ENCODE data around the gene PAK4. TPM values are rescaled to one million over a fixed set of nuclear protein-coding genes. Genes with fewer than 3 reads are reported as not detected.
A peak's percentile ranks its signal among the peaks of the same experiment; 100 is the strongest.

The PAK4 gene
- total and polyA plus RNA-seq, 2 of the 13 experiments (the other 11 are each of a cell fraction or from before 2014, with no cell fraction given), result 9.5 to 17.8 TPM

DNA sequence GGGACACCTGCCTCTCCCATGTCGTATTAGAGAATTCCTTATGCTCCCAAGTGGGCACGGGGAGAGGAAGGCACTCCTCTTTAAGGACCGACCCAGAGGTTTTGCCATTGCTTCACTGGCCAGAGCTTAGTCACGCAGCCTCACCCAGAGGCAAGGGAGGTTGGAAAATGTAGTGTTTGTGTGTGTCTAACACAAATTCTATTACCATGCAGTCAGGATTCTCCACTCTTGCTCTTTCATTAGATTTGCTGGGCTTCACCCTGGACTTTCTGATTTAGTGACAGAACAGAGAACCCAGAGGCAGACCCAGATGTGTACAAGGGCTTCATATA, 56.6 kb downstream of the PAK4 start:
- BruUV-seq (replicated peaks), result no TSS peak
- ATAC-seq, result peak; percentile 8; the same call in 2 of the 3 replicates

More for the DNA sequence above, 56.6 kb downstream of the PAK4 start:
- Histone ChIP-seq H3K4me3 (replicated peaks in 1 of 3; ENCODE audit: insufficient read depth in 1 of 3, low read depth in 2 of 3, low read length in 3 of 3) (no peak overlapping the region), H3K4me1 (ENCODE audit: insufficient read depth, low read length) (peaks cover 16% of the 10 kb centered on the region), H4K20me1 (ENCODE audit: insufficient read depth, low read length) (no peaks in the 10 kb centered on the region), H3K36me3 (replicated peaks in 1 of 2; ENCODE audit: control insufficient read depth in 1 of 2, insufficient read depth in 2 of 2, low read length in 2 of 2) (peaks cover 2 to 12% of the 10 kb centered on the region in 2 experiments; a peak in 3 of 5 replicates), H3K27me3 (ENCODE audit: control insufficient read depth in 1 of 2, insufficient read depth in 2 of 2, low read length in 2 of 2) (no peaks in the 10 kb centered on the region; a peak in 1 of 5 replicates), H3K4me2 (ENCODE audit: low read depth, low read length) (no peak overlapping the region), H3K9ac (ENCODE audit: insufficient read depth, low read depth, low read length) (no peak overlapping the region), H3K9me3 (ENCODE audit: low read length) (no peaks in the 10 kb centered on the region), H3K79me2 (ENCODE audit: insufficient read depth, low read length) (no peaks in the 10 kb centered on the region), H3K27ac (ENCODE audit: extremely low read length, insufficient read depth, low read length) (no peak overlapping the region), H2AFZ (ENCODE audit: low read length) (no peak overlapping the region)
- ChIA-PET CTCF (ENCODE audit: low intra/inter-chr PET ratio, low total read pairs) (no interaction called here), POLR2A (no interaction called here)
- DNase-seq (ENCODE audit: low spot score) (no peak), FAIRE-seq (no peak)
- in situ Hi-C loops (cut with HindIII; ENCODE audit: extremely low pct_ligation_motif_present, low pct_unique_long_range_greater_than_20kb), result loop anchor here (5.0 kb wide), 1 partner anchor 60 kb away; no protein-coding TSS in a partner anchor
- 61% methylated on average over 4 of the region's 4 CpGs for WGBS (ENCODE audit: low lambda C conversion rate)
- TF ChIP-seq ZBTB1 (CRISPR knock-in tag; IDR thresholded peaks at IDR 0.05; ENCODE audit: borderline replicate concordance) (no peak), ZZZ3 (CRISPR knock-in tag; IDR thresholded peaks at IDR 0.05; ENCODE audit: borderline replicate concordance) (no peak), EHMT2 (IDR thresholded peaks at IDR 0.05; ENCODE audit: borderline replicate concordance, low read depth, low read length) (no peak), CHCHD3 (CRISPR knock-in tag; IDR thresholded peaks at IDR 0.05) (no peak), NFRKB (IDR thresholded peaks at IDR 0.05) (no peak), SKI (IDR thresholded peaks at IDR 0.05; ENCODE audit: partially characterized antibody) (no peak), DRAP1 (CRISPR knock-in tag; IDR thresholded peaks at IDR 0.05) (no peak), HIC2 (CRISPR knock-in tag; IDR thresholded peaks at IDR 0.05; ENCODE audit: low read depth) (no peak), AGO1 (IDR thresholded peaks at IDR 0.05; ENCODE audit: low read depth, low read length, poor library complexity, severe bottlenecking) (no peak), ZNF724P (CRISPR knock-in tag; IDR thresholded peaks at IDR 0.05; ENCODE audit: borderline replicate concordance) (no peak), NKX3-1 (CRISPR knock-in tag; IDR thresholded peaks at IDR 0.05) (no peak), POLR2A (IDR thresholded peaks at IDR 0.05; ENCODE audit: insufficient read depth in 1 of 2, low read depth in 2 of 2, low read length in 2 of 2) (no peak), SIN3B (IDR thresholded peaks at IDR 0.05; ENCODE audit: low read length) (no peak), IKZF5 (CRISPR knock-in tag; IDR thresholded peaks at IDR 0.05) (no peak), SMYD3 (CRISPR knock-in tag; IDR thresholded peaks at IDR 0.05) (no peak), ZFP36L2 (CRISPR knock-in tag; IDR thresholded peaks at IDR 0.05) (no peak), MIER3 (CRISPR knock-in tag; IDR thresholded peaks at IDR 0.05; ENCODE audit: borderline replicate concordance) (no peak)
- TF ChIP-seq, protein P1, sequence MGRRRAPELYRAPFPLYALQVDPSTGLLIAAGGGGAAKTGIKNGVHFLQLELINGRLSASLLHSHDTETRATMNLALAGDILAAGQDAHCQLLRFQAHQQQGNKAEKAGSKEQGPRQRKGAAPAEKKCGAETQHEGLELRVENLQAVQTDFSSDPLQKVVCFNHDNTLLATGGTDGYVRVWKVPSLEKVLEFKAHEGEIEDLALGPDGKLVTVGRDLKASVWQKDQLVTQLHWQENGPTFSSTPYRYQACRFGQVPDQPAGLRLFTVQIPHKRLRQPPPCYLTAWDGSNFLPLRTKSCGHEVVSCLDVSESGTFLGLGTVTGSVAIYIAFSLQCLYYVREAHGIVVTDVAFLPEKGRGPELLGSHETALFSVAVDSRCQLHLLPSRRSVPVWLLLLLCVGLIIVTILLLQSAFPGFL (CRISPR knock-in tag; IDR thresholded peaks at IDR 0.05), result no peak
- TF ChIP-seq, protein P2, sequence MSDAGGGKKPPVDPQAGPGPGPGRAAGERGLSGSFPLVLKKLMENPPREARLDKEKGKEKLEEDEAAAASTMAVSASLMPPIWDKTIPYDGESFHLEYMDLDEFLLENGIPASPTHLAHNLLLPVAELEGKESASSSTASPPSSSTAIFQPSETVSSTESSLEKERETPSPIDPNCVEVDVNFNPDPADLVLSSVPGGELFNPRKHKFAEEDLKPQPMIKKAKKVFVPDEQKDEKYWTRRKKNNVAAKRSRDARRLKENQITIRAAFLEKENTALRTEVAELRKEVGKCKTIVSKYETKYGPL (CRISPR knock-in tag; IDR thresholded peaks at IDR 0.05), result no peak
- intact Hi-C loops (cut with micrococcal nuclease; ENCODE audit: unreplicated experiment), result loop anchor here (10.0 kb wide), 1 partner anchor 217 kb away; no protein-coding TSS in a partner anchor

Data from HepG2 (cell line).